COLO668 (cell line): ENCODE data around the gene OSBPL10.

ENCODE experiments used
- DNase-seq: peaks from one replicate; lab custom pipeline; 2025; ENCODE audit not compliant: unreplicated experiment; lab: John Stamatoyannopoulos, UW

OSBPL10 gene

DNA sequence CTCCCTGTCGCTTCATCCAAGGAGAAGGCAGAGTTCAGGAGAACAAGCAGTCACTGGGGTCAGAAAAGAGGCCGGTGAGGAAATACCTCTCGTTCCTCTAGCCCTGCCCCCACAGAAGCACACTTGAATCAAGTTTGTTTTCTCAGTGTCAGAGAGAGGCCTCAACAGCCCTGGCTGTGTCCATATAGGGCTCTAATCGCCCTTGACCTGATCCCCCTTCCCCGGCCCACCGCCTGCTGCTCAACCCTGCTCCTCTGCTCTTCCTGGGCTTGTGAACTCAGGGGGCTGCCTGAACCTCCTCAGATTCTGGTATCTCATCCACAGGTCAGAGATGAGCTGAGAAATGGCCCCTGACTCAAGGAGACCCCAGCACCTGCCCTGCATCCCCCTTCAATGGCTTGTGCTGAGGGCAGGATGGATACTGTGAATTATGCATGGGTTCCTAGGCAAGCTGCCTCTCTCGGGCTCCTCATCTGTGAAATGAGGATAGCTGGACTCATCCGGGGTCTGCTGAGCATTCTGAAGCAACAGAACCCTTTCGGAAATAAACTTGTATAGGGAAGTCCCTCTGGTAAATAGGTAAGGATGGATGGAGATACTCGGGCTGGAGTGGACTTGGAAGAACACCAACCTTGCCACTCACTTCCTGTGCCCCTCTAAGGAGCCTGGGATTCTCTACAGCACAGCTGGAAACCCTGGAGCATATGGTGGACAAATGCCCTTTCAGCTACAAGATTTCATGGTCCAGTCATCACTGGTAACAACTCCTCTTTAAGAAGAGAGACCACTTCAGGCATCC, 300.8 kb downstream of the OSBPL10 start:
- DNase-seq = no peak

- no peak for DNase-seq
Observed at GRCh38 chr3:31676556-31676955, 304.5 kb downstream of the OSBPL10 start.

- no peak for DNase-seq
Observed at GRCh38 chr3:31673950-31674349, 307.1 kb downstream of the OSBPL10 start.

GRCh38 chr3:31671976-31672375, 309.1 kb downstream of the OSBPL10 start:
- no peak for DNase-seq

GRCh38 chr3:31671451-31671850, 309.6 kb downstream of the OSBPL10 start:
- DNase-seq = no peak

- no peak for DNase-seq
Observed at GRCh38 chr3:31670722-31671121, 310.3 kb downstream of the OSBPL10 start.

DNA sequence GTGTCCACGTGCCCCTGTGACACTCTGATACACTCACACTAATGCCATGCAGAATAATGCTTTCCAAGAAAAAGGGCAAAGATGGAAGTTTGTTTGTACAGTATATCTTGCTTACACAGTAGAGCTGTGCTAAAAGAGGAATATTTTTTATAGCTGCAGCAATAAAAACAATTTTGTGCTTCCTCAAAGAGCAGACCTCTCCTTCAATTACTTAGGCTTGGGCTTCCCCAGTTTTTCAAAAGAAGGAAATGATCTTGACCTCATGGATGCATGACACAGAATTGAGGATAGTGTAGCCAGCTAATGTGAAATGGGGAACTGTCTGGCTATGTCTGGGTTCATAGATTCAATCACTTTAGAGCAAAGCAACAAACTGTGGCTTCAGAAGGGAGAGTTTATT, 310.9 kb downstream of the OSBPL10 start:
- DNase-seq = no peak

GRCh38 chr3:31668242-31668641, 312.8 kb downstream of the OSBPL10 start:
- DNase-seq = no peak

- DNase-seq = no peak
Observed at GRCh38 chr3:31667582-31667981, 313.5 kb downstream of the OSBPL10 start.

DNA sequence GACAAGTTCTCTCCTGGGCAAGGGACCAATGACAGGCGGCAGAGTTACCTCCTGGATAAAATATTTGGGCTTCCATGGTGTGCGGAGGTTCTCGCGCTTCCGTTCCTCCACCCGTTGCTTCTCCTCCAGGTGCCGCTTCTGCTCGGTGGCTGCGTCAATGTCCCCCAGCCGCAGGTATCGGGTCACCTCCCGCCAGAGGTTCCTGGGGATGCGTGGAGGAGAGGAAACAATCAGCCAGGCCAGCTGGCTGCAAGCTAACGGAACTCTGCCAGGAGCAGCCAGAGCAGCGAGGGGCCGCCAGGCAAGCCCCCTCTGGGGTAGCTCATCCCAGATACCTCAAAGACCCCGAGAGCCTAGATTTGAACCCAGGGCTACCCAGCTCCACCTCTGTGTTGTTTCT, 317.0 kb downstream of the OSBPL10 start:
- DNase-seq = no peak

DNA sequence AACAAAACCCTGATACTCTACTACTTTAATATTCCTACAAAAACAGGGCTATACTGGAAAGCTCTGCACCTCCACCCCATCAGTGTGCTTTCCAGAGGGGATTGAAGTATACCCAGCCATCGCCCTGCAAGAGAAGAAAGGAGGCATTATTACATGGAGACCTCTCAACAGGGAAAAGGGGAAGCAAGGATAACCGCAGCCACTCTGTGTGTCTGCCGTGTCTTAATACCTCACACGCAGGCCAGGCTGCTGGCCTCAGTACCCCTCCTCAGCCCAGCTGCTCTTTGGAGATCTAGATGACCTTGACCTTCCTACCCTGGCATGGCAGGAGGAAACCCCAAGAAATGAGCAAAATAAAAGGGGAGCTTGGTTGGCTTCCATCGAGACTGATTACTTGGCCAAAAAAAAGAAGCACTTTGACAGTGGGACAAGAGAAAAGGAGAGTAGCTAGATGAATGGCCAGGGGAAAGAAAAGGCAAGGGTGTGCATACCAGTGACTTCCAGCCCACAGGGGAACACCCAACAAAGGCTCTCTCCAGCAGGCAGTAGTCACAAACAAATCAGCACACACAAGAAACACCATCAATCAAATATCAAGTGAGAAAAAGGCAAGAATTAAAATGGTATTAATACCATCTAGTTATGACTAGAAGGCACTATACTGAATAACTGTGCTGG, 318.9 kb downstream of the OSBPL10 start:
- no peak for DNase-seq

DNA sequence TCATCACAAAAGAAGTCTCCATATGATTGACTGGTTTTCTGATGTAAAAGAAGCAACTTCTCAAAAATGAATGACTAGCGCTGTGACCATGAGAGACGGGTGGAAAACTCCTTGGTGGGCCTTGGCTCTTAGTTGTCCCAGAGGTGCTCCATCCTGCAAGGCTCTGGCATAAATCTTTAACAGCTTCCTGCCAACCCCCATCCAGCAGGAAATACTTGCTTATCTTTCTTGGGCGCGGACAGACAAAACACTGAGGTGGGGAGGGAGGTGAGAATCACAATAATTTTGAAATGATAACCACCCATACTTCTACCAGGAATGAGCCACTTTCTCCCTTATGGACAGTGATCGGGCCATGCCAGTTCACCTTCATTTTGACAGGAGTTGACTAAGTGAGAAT, 319.8 kb downstream of the OSBPL10 start:
- DNase-seq = no peak

GRCh38 chr3:31659246-31659645, 321.8 kb downstream of the OSBPL10 start:
- DNase-seq = no peak

DNA sequence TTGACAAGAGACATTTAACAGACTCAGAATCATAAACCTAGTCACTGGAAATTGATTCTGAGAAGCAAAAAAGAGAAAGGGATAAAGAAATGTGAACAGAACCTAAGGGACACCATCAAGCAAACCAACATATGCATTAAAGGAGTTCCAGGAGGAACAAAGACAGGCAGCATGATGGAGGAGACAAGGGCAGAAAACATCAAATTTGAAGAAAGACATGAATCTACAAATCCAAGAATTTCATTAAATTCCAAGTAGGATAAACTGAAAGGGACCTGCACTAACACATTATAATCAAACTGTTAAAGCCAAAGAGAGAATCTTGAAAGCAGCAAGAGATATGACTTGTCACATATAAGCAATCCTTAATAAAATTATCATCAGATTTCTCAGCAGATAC, 326.1 kb downstream of the OSBPL10 start:
- no peak for DNase-seq

DNA sequence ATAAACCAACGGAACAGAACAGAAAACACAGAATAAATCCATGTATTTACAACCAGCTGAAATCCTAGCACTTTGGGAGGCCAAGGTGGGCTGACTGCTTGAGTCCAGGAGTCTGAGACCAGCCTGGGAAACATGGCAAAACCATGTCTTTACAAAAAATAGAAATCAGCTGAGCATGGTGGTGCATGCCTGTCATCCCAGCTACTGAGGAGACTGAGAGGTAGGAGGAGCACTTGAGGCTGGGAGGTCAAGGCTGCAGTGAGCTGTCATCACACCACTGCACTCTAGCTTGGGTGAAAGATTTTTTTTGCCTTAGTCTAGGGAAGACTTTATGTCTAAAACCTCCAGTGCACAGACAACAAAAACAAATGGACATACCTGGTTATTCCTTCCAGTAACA, 327.6 kb downstream of the OSBPL10 start:
- DNase-seq = no peak

- no peak for DNase-seq
Observed at GRCh38 chr3:31652296-31652695, 328.8 kb downstream of the OSBPL10 start.

DNA sequence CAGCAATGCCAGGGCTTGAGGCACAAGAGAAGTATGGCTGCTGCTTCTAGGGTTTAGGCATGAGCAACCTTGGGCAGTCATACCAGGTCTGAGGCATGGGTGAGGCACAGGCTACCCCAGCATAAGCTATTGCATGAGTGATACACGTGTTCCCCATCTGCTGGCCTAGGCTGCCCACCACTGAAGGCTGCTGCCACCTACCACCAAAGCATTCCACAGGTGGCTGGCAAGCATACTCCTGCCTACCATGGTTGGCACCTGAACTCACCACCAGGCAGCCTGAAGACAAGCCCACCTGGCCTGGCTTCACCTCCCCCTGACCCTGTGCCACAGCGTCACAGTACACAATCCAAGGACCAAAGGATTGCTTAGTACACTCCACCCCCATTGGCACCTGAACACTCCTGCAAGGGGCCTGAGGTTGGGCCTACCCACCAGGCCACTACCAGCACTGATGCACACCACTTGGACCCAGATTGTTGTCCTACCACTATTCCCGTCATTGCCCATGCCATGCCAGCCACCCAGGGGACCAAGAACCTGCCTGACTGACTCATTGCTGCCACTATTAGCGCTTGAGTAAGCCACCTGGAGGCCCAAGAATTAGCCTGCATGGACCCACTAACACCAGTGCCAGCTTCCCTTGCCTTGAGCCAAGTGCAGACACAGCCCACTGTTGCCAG, 332.6 kb downstream of the OSBPL10 start:
- no peak for DNase-seq

- DNase-seq = no peak
Observed at GRCh38 chr3:31645256-31645655, 335.8 kb downstream of the OSBPL10 start.

DNA sequence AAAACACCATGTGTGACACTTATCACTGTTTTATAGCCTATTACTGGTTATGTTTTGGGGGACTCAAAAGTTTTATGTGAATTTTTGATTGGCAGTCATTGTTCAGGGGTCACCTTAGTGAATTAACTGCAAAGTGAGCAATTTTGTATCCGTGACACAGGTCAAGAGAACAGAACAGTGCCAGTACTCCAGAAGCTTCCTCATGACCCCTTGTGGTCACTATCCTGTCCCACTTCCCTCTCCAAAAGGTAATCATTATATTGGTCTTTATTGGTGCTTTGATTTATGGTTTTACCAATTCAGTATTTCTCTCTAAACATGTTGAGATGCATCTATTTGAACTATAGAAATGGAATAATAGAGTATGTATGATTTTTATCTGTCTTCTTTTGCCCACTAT, 341.2 kb downstream of the OSBPL10 start:
- no peak for DNase-seq

DNA sequence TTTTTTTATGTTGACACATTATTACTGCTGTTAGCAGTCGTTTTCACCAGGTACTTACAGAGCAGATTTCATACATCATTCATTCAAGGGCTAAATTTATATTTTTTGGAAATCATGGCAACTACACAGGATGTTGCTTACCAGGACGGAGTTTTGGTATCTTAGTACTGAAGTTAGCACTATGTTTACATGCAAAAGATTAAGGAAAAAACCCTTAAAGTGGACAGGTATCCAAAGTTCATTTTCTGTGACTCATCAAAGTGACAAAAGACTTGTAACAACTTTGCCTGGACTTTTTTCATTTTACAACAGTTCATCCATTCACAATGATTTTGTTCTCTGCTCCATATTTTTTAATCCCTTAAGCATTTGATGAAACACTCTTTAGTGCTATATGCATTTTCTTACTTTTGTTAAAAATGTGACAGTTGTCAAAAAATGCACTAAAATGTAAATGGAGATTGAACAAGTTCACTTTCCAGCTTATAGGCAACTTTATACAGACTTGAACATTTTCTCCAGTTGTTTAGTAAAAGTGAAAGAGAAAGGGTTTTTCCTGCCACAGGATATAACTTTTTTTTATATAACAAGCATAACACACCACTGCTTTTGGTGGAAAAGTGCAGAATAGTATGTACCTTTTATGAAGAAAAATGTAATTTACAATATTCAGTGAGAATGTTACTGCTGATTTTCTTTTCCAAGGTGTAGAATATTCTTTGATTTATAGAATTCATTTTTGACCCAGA, 344.2 kb downstream of the OSBPL10 start:
- no peak for DNase-seq

DNA sequence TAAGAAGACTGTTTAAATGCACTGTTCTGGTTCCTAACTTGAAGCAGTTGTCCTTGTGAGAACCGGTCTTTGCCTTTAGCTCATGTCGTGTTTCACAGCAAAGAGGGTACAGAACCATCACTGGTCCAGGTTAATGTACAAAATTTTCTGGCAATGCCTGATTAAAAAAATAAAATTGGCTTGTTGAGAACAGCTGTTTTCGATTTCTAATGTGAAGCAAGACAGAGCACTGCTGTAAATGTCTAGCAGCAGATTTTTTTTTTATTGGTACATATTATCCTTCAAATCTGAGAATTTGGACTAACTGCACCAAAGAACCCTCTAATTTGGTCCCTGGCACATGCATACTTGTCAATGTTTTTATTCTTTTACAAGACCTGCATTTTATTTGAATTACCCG, 345.0 kb downstream of the OSBPL10 start:
- DNase-seq = no peak
